HG03039 (cell line): Measurements from ENCODE around the gene ZMIZ2.
A peak's percentile ranks its signal among the peaks of the same experiment; 100 is the strongest.

Source experiments
- ATAC-seq: cut with Tn5 transposase; IDR thresholded peaks from one replicate; pipeline ENCODE4 v1.9.1; 2021; ENCODE audit warnings: mild to moderate bottlenecking, moderate library complexity; ENCODE audit not compliant: unreplicated experiment

Gene ZMIZ2

DNA sequence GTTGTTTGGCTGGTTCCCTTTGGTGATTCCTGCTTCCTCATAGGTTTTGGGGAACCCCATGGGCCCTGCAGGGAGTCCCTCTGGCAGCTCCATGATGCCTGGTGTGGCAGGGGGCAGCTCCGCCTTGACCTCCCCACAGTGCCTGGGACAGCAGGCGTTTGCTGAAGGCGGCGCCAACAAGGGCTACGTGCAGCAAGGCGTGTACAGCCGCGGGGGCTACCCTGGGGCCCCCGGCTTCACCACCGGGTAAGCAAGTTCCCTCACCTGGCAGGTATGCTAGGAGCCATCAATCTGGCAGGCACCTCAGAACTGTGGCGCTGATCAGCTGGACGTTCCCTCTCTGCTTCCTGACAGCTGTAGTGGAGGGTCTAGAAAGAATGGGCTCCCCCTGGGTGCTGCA lies 8.3 kb downstream of the ZMIZ2 start:
- ATAC-seq, result no peak

DNA sequence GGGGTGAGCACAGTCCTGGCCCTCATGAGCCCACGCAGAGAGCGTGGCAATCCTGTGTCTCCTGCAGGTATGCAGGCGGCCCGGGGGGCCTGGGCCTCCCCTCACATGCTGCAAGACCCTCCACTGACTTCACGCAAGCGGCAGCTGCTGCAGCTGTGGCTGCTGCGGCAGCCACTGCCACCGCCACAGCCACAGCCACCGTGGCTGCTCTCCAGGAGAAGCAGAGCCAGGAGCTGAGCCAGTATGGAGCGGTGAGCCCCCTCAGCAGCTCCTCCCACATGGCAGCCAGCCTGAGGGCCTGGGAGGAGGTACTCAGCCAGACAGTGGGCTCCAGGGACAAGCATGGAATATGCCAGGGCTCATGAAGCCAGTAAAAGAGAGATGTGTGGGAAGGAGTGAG lies 8.7 kb downstream of the ZMIZ2 start:
- no peak for ATAC-seq

- no peak for ATAC-seq
Measured at GRCh38 chr7:44757739-44758138, 9.1 kb downstream of the ZMIZ2 start.

- no peak for ATAC-seq
Measured at GRCh38 chr7:44759246-44759645, 10.6 kb downstream of the ZMIZ2 start.

DNA sequence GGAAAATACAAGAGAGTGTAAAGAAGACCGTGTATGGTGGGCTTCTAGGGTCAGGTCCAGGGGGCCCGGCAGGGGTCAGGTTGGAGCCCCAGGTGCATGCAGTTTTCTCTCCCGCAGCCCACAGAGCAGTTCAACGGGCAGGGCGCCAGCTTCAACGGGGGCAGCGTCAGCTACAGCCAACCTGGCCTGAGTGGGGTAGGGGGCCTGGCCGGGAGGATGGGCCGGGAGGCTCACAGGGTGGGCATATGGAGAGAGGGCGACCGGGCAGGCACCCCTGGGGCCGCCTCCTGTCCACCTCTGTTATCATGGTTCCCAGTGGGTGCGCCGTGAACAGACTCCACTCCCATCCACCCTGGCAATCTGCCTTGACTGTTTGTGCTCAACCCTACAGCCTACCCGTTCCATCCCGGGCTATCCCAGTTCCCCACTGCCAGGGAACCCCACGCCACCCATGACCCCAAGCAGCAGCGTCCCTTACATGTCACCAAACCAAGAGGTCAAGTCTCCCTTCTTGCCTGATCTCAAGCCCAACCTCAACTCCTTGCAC lies 11.5 kb downstream of the ZMIZ2 start:
- no peak for ATAC-seq

- no peak for ATAC-seq
Measured at GRCh38 chr7:44761207-44762161, 12.8 kb downstream of the ZMIZ2 start.

DNA sequence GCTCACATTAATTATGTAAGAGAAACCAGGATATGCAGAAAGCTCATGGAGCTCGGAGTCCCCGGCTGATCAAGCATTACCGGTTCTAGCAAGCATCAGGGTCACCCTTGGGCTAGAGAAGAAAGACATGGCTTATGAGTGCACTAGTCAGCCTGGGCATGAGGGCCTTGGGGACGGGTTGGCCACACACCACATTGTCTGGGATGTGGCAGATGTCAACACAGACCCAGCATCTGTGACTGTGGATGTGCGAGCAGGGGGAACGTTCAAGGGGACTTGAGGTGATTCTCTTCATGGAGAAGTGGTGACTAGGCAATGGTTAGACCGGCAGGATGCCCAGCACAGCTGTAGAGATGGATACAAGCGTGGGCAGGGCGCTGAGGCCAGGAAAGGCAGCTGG lies 13.7 kb downstream of the ZMIZ2 start:
- ATAC-seq, result no peak

GRCh38 chr7:44762726-44763522 lies 14.3 kb downstream of the ZMIZ2 start:
- ATAC-seq, result no peak

GRCh38 chr7:44764081-44764480 lies 15.4 kb downstream of the ZMIZ2 start:
- no peak for ATAC-seq

GRCh38 chr7:44764665-44765578 lies 16.3 kb downstream of the ZMIZ2 start:
- no peak for ATAC-seq

DNA sequence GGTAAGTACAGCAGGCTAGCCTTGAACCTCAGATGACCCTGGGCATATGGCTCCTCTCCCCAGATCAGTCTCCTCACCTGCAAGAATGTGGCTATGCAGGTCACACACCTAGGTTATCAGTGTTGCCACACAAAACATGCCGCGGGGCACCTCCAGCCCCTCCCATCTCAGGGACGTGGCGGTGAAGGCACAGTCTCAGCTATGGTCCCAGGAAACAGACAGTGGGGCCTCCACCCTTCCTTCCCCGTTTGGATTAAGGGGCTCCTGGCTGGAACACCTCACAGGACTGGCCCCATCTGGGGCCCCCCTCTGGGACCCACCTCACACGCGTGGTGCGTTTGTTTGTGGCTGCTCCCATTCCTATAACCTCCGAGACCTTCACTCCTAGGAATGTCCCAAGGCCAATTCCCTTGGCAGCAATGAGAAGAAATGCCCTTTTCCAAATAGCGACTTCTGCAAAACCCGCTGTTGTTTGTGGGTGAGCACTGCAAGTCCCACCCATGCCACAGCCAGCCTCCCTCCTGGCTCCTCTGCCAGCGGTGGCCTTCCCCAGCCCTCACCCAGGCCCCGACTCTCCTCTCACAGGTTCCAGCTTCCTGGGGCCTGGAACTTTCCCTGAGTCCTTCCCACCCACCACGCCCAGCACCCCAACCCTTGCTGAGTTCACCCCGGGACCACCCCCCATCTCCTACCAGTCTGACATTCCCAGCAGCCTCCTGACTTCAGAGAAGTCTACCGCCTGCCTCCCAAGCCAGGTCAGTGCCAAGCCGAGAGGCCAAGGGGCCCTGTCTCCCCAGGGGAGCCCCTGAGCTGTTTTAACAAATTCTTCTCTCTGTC lies 17.1 kb downstream of the ZMIZ2 start:
- ATAC-seq, result no peak

GRCh38 chr7:44766416-44766801 lies 17.8 kb downstream of the ZMIZ2 start:
- no peak for ATAC-seq

DNA sequence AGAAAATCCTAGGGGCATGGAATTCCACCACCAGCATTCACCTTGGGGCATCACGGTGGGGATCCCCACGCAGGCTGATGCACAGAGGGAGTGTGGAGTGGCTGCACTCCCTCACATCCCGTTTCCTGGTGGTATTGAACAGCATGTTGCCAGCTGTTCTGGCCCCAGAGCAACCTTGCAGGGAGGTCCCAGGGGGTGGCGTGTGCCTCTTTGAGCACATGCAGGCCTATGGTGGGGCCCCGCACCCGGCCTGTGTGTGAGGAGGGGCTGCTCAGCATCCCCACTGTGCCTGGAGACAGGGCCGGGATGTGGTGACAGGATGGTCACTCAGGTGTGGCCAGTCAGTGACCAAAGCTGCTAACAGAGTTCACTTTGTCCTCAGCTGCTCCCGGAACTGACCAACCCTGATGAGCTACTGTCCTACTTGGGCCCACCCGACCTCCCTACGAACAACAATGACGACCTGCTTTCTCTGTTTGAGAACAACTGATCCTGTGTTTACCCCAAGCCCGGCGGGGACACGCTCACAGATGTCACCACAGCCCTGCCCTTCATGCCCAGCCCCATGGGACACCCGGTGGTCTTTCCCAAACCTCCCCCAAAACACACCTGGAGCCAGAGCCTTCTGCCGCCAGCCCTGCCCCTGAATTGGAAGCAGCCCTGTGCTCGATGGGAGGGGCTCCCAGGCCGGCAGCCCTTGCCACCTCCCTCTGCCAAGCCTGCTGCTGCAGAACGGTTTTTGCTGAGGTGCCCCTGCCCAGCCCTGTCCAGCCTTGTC lies 18.7 kb downstream of the ZMIZ2 start:
- ATAC-seq, result no peak

GRCh38 chr7:44767912-44768627 lies 19.4 kb downstream of the ZMIZ2 start:
- peak; percentile 65 for ATAC-seq

- ATAC-seq, result no peak
Measured at GRCh38 chr7:44768628-44769371, 20.2 kb downstream of the ZMIZ2 start.

DNA sequence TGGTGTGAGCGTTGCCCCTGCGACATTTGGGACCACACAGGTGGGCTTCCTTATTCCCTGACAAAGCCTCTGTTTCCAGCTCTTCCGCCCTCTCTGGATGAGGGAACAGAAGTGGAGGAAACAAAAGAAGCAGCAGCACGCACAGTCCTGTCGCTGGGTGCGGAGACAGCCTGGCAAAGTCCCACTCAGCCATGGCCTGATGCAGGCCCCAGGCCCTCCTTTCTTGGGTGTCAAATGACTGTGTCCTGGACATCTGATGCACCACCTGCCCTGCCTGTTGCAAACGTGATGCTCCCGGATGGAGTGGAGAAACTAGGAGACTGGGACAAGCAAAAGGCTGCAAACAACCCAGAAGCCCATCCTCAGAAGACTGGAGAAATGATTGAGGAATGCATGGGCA lies 20.7 kb downstream of the ZMIZ2 start:
- ATAC-seq, result no peak

GRCh38 chr7:44769776-44770294 lies 21.2 kb downstream of the ZMIZ2 start:
- ATAC-seq, result peak; percentile 47
